K562 (cell line): ENCODE data around the gene SORCS2. TPM values are rescaled to one million over a fixed set of nuclear protein-coding genes. Genes with fewer than 3 reads are reported as not detected.

Experiments
- ATAC-seq: fragments of 200-7000 bp; cut with Tn5 transposase; 3 replicates; pipeline ENCODE4 v1.9.1; 2020; ENCODE audit warnings: moderate library complexity
- BruUV-seq: library from RNA; stranded (reverse); fragments of 400-500 nt; replicated peaks from 2 replicates; lab custom pipeline; 2021; lab: Mats Ljungman, UMichigan
- CTCF ChIA-PET: fragments of 300-600 bp; formaldehyde crosslinking; extraction: SDS; loops from one replicate; lab custom pipeline; 2021; ENCODE audit warnings: low intra/inter-chr PET ratio; lab: Yijun Ruan, JAX
- POLR2A ChIA-PET: fragments of 300-600, 350-650 bp; sonication (Branson Sonifier 250); formaldehyde crosslinking; extraction: SDS; loops from one replicate; lab custom pipeline; 2021; ENCODE audit warnings: antibody characterized with exemption, inconsistent platforms; lab: Yijun Ruan, JAX
- DNase-seq, 4 experiments: peaks; one replicate each; pipeline versions ENCODE4 v3.0.0 to v3.0.0-alpha.2; 2011 to 2018; ENCODE audit warnings: low spot score in 3 of 4, mixed read lengths in 3 of 4; ENCODE audit errors: extremely low read depth in 1 of 4
- FAIRE-seq: peaks from 2 replicates; lab custom pipeline; 2011; peaks lifted over from hg19 to GRCh38; lab: Jason Lieb, UNC
- H2AFZ ChIP-seq: 2 replicates; pipeline ENCODE4 v1.6.0; 2011; ENCODE audit warnings: low read depth, low read length, control low read depth, inconsistent platforms
- H3K27ac ChIP-seq: fragments of 200-600 bp; 3 replicates; pipeline ENCODE4 v1.8.0; 2011; ENCODE audit warnings: low read depth, mild to moderate bottlenecking, control low read depth, inconsistent platforms, low read length, moderate library complexity, mixed read lengths; ENCODE audit errors: extremely low read depth
- H3K27me3 ChIP-seq, 2 experiments: fragments of 300-600 bp in 1 of 2; 2 replicates in 1 of 2; 3 replicates in 1 of 2; pipeline versions ENCODE4 v1.6.0 to v1.8.0; 2011; ENCODE audit warnings: inconsistent platforms in 2 of 2, low read length in 2 of 2, mild to moderate bottlenecking in 1 of 2, mixed read lengths in 1 of 2, moderate library complexity in 1 of 2; ENCODE audit not compliant: control insufficient read depth in 2 of 2, insufficient read depth in 2 of 2
- H3K36me3 ChIP-seq: fragments of 300-600 bp; 3 replicates; pipeline ENCODE4 v1.8.0; 2011; ENCODE audit warnings: mild to moderate bottlenecking, low read length, inconsistent platforms; ENCODE audit not compliant: control insufficient read depth, insufficient read depth
- H3K4me1 ChIP-seq, 2 experiments: fragments of 200-600 bp in 1 of 2; replicated peaks in 1 of 2; 2 replicates in 1 of 2; 3 replicates in 1 of 2; pipeline versions ENCODE4 v1.5.1 to v1.8.0; 2011; ENCODE audit warnings: inconsistent platforms in 2 of 2, low read length in 2 of 2, mild to moderate bottlenecking in 1 of 2, mixed read lengths in 1 of 2, moderate library complexity in 1 of 2; ENCODE audit not compliant: control insufficient read depth in 2 of 2, insufficient read depth in 2 of 2
- H3K4me2 ChIP-seq: 2 replicates; pipeline ENCODE4 v1.6.1; 2011; ENCODE audit warnings: low read length, control low read depth, inconsistent platforms, mixed read lengths; ENCODE audit not compliant: insufficient read depth
- H3K4me3 ChIP-seq: fragments of 200-600 bp; sonication (generic), shearing (Covaris generic); 2 replicates; pipeline ENCODE4 v1.5.1; 2016; ENCODE audit warnings: control low read depth, inconsistent platforms
- H3K79me2 ChIP-seq: fragments of 200-600 bp; 3 replicates; pipeline ENCODE4 v1.8.0; 2011; ENCODE audit warnings: low read length, inconsistent platforms; ENCODE audit not compliant: control insufficient read depth, insufficient read depth
- H3K9ac ChIP-seq, 2 experiments: 2 replicates each; pipeline versions ENCODE4 v1.6.0 to v1.6.1; 2011; ENCODE audit warnings: low read depth in 2 of 2, low read length in 2 of 2, control low read depth in 1 of 2, inconsistent platforms in 1 of 2, mild to moderate bottlenecking in 1 of 2, mixed read lengths in 1 of 2; ENCODE audit not compliant: insufficient read depth in 1 of 2
- H3K9me1 ChIP-seq: one replicate; pipeline ENCODE4 v1.6.0; 2011; ENCODE audit warnings: inconsistent platforms, mild to moderate bottlenecking, low read length, moderate library complexity; ENCODE audit not compliant: control insufficient read depth, insufficient read depth
- H3K9me3 ChIP-seq: replicated peaks from 2 replicates; pipeline ENCODE4 v1.5.1; 2011; ENCODE audit warnings: low read depth, low read length, inconsistent platforms; ENCODE audit not compliant: control insufficient read depth, insufficient read depth
- H4K20me1 ChIP-seq: replicated peaks from 2 replicates; pipeline ENCODE4 v1.6.1; 2011; ENCODE audit warnings: low read length, inconsistent platforms, mixed read lengths; ENCODE audit not compliant: control insufficient read depth, insufficient read depth
- CBFA2T3 ChIP-seq: fragments of 450-650 bp; IDR thresholded peaks from 2 replicates; pipeline ENCODE4 v1.6.1; 2017
- COPS2 ChIP-seq: fragments of 450-650 bp; conservative IDR thresholded peaks from 2 replicates; pipeline ENCODE4 v1.6.1; 2016; ENCODE audit warnings: mild to moderate bottlenecking, moderate library complexity
- EGR1 ChIP-seq: fragments of 450-650 bp; conservative IDR thresholded peaks from 2 replicates; pipeline ENCODE4 v1.6.1; 2017; ENCODE audit warnings: mild to moderate bottlenecking
- ETV6 ChIP-seq, 3 experiments: fragments of 150-350 bp in 1 of 3; sonication (generic) in 1 of 3; formaldehyde crosslinking in 1 of 3; IDR thresholded peaks; 2 replicates each; pipeline versions ENCODE4 v1.6.1 to v1.8.0; 2014 to 2022; ENCODE audit warnings: borderline replicate concordance in 2 of 3, low read depth in 2 of 3, antibody characterized with exemption in 1 of 3, low read length in 1 of 3, mild to moderate bottlenecking in 1 of 3, missing genetic modification reagents in 1 of 3
- HSF4 ChIP-seq: fragments of 250-450 bp; sonication (Bioruptor Pico); IDR thresholded peaks from 2 replicates; pipeline ENCODE4 v2.1.2; 2022; ENCODE audit warnings: mild to moderate bottlenecking, moderate library complexity, borderline replicate concordance
- NFIX ChIP-seq: fragments of 250-450 bp; sonication (Bioruptor Pico); IDR thresholded peaks from 2 replicates; pipeline ENCODE4 v1.4.0; 2020; ENCODE audit warnings: low read depth, mild to moderate bottlenecking, moderate library complexity
- NFXL1 ChIP-seq: fragments of 450-650 bp; formaldehyde crosslinking; IDR thresholded peaks from 2 replicates; pipeline ENCODE4 v1.4.0; 2021; ENCODE audit warnings: mild to moderate bottlenecking
- SP1 ChIP-seq: sonication (generic); formaldehyde crosslinking; IDR thresholded peaks from 2 replicates; pipeline ENCODE4 v1.8.1; 2022; ENCODE audit warnings: mild to moderate bottlenecking, missing genetic modification reagents
- ZNF253 ChIP-seq: fragments of 250-450 bp; sonication (Bioruptor Pico); conservative IDR thresholded peaks from 2 replicates; pipeline ENCODE4 v1.6.1; 2021; ENCODE audit warnings: mild to moderate bottlenecking
- ZNF644 ChIP-seq: fragments of 200-800 bp; sonication (Bioruptor generic); IDR thresholded peaks from 2 replicates; pipeline ENCODE4 v1.6.1; 2016; ENCODE audit warnings: low read depth, missing genetic modification characterization, missing compliant biosample characterization
- WGBS: fragments of 100-300 bp; shearing (Covaris generic); methylation state at CpG from one replicate; pipeline ENCODE4 v1.1.6; 2016; ENCODE audit warnings: low coverage, mixed read lengths; ENCODE audit not compliant: insufficient coverage; ENCODE audit errors: missing lambda C conversion rate; 5-methylcytosine and 5-hydroxymethylcytosine counted together
- in situ Hi-C: fragments of 300-500 bp; cut with MboI; formaldehyde crosslinking; loops from 4 replicates; pipeline ENCODE4 v1.15.0; 2018; ENCODE audit warnings: inconsistent platforms, mixed read lengths
- intact Hi-C: fragments of 100-400 bp; cut with micrococcal nuclease; formaldehyde crosslinking; loops from 2 replicates; pipeline ENCODE4 v1.14.2; 2022
- polyA plus RNA-seq, 8 experiments: library from polyadenylated mRNA; depleted of rRNA in 4 of 8; stranded (reverse) in 5 of 8; unstranded in 3 of 8; fragments of >200 nt; fragmentation: Nextera tagmentation in 2 of 8; fragmentation: Illumina TruSeq in 1 of 8; extraction: Ambion mirVana in 2 of 8; extraction: Trizol in 1 of 8; gene quantifications; 2 replicates each; pipeline versions ENCODE4 v1.2.1 to v1.2.3, GENCODE V29; 2011 to 2014; ENCODE audit warnings: inconsistent platforms in 1 of 8, missing spikeins in 1 of 8
- total RNA-seq, 7 experiments: library from RNA; depleted of rRNA in 6 of 7; stranded (reverse); fragments of >200 nt in 6 of 7; fragmentation: Illumina TruSeq in 2 of 7; extraction: Trizol in 2 of 7; gene quantifications; 2 replicates each; pipeline versions ENCODE4 v1.2.1 to v1.2.3, GENCODE V29; 2011 to 2021; ENCODE audit warnings: low replicate concordance in 1 of 7
- TF ChIP-seq, protein P1 (sequence below): sonication (generic); formaldehyde crosslinking; IDR thresholded peaks from 2 replicates; pipeline ENCODE4 v1.5.0; 2020; ENCODE audit warnings: missing genetic modification reagents
- TF ChIP-seq, protein P2 (sequence below): fragments of 200-800 bp; sonication (Bioruptor generic); IDR thresholded peaks from 2 replicates; pipeline ENCODE4 v1.6.1; 2017; ENCODE audit warnings: missing genetic modification characterization, missing compliant biosample characterization
- TF ChIP-seq, protein P3 (sequence below): fragments of 450-650 bp; conservative IDR thresholded peaks from 2 replicates; pipeline ENCODE4 v1.6.1; 2016; ENCODE audit warnings: missing genetic modification characterization, low read depth, mild to moderate bottlenecking, missing compliant biosample characterization, moderate library complexity

The SORCS2 gene
- total and polyA plus RNA-seq, 9 of the 15 experiments (the other 6 are each of a cell fraction or from before 2014, with no cell fraction given) = not detected

- in situ Hi-C loops = no loop called here
- no peak for FAIRE-seq
Observed at GRCh38 chr4:7278981-7279380, 86.6 kb downstream of the SORCS2 start.

DNA sequence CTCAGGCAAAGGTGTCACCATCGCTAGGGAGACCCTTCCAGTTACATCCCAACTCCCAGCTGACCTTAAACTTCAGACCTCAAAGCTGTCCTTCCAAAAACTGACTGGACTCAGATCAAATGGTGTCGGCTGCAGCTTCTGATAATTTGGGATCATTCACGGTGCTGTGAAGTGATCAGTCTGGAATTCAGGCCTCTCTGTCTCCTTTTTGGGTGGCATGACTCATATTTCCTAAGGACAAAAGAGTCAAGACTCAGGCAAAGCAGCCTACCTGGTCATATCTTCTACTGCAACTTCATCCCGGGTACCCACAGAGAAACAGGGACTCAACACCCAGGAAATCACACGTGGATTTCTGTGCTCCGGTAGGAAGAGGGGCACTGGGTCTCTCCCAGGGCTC is 87.6 kb downstream of the SORCS2 start:
- FAIRE-seq (no peak), ATAC-seq (no peak), DNase-seq (no peak)
- Histone ChIP-seq H3K4me2 (no peak overlapping the region), H4K20me1 (peaks cover 17% of the 10 kb centered on the region), H2AFZ (no peak overlapping the region), H3K36me3 (no peaks in the 10 kb centered on the region), H3K4me3 (no peak overlapping the region), H3K4me1 (no peaks in the 10 kb centered on the region), H3K9me3 (no peaks in the 10 kb centered on the region), H3K27me3 (peaks cover 5 to 84% of the 10 kb centered on the region in 2 experiments; a peak in 4 of 5 replicates), H3K27ac (no peak overlapping the region), H3K9me1 (no peaks in the 10 kb centered on the region), H3K9ac (no peak overlapping the region), H3K79me2 (no peaks in the 10 kb centered on the region)
- ChIA-PET CTCF (no interaction called here), POLR2A (no interaction called here)
- BruUV-seq = no TSS peak
- WGBS = 0% methylated on average over 6 of the region's 6 CpGs
- in situ Hi-C loops (no loop called here), intact Hi-C loops (no loop called here)
- TF ChIP-seq HSF4 = no peak
- TF ChIP-seq, protein P1, sequence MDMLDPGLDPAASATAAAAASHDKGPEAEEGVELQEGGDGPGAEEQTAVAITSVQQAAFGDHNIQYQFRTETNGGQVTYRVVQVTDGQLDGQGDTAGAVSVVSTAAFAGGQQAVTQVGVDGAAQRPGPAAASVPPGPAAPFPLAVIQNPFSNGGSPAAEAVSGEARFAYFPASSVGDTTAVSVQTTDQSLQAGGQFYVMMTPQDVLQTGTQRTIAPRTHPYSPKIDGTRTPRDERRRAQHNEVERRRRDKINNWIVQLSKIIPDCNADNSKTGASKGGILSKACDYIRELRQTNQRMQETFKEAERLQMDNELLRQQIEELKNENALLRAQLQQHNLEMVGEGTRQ = no peak
- TF ChIP-seq CBFA2T3 = no peak
- no peak for TF ChIP-seq SP1 (CRISPR knock-in tag)
- TF ChIP-seq, protein P2, sequence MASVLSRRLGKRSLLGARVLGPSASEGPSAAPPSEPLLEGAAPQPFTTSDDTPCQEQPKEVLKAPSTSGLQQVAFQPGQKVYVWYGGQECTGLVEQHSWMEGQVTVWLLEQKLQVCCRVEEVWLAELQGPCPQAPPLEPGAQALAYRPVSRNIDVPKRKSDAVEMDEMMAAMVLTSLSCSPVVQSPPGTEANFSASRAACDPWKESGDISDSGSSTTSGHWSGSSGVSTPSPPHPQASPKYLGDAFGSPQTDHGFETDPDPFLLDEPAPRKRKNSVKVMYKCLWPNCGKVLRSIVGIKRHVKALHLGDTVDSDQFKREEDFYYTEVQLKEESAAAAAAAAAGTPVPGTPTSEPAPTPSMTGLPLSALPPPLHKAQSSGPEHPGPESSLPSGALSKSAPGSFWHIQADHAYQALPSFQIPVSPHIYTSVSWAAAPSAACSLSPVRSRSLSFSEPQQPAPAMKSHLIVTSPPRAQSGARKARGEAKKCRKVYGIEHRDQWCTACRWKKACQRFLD (CRISPR knock-in tag) = no peak
- TF ChIP-seq, protein P3, sequence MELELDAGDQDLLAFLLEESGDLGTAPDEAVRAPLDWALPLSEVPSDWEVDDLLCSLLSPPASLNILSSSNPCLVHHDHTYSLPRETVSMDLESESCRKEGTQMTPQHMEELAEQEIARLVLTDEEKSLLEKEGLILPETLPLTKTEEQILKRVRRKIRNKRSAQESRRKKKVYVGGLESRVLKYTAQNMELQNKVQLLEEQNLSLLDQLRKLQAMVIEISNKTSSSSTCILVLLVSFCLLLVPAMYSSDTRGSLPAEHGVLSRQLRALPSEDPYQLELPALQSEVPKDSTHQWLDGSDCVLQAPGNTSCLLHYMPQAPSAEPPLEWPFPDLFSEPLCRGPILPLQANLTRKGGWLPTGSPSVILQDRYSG = no peak
- no peak for TF ChIP-seq COPS2
- no peak for TF ChIP-seq ETV6 (IDR thresholded peaks at IDR 0.05; ENCODE audit: borderline replicate concordance in 1 of 2, low read depth in 2 of 2, low read length in 1 of 2)
- no peak for TF ChIP-seq ETV6 (CRISPR knock-in tag; IDR thresholded peaks at IDR 0.05; ENCODE audit: borderline replicate concordance)

More at GRCh38 chr4:7278981-7279380, 86.6 kb downstream of the SORCS2 start:
- Histone ChIP-seq H3K9ac (no peak overlapping the region), H3K4me3 (no peak overlapping the region), H3K9me3 (no peaks in the 10 kb centered on the region), H3K27me3 (peaks cover 5 to 78% of the 10 kb centered on the region in 2 experiments; a peak in 4 of 5 replicates), H3K4me1 (no peaks in the 10 kb centered on the region), H4K20me1 (peaks cover 17% of the 10 kb centered on the region), H3K36me3 (no peaks in the 10 kb centered on the region), H3K27ac (no peak overlapping the region), H2AFZ (no peak overlapping the region), H3K4me2 (no peak overlapping the region), H3K9me1 (no peaks in the 10 kb centered on the region), H3K79me2 (no peaks in the 10 kb centered on the region)
- ChIA-PET CTCF (no interaction called here), POLR2A (no interaction called here)
- ATAC-seq = no peak
- DNase-seq = no peak
- BruUV-seq = no TSS peak
- TF ChIP-seq EGR1 (no peak), ZNF644 (no peak), ZNF253 (no peak), NFXL1 (CRISPR knock-in tag) (no peak), NFIX (CRISPR knock-in tag) (no peak)
- 0% methylated on average over 4 of the region's 4 CpGs for WGBS
- intact Hi-C loops = no loop called here
